SK-N-SH (cell line): ENCODE measurements around the gene OR8D4. TPM values are rescaled to one million over a fixed set of nuclear protein-coding genes. Genes with fewer than 3 reads are reported as not detected.

Experiments
- CTCF ChIA-PET: fragments of 300-600, 350-600 bp; formaldehyde crosslinking; extraction: SDS; loops from one replicate; lab custom pipeline; 2021; lab: Yijun Ruan, JAX
- POLR2A ChIA-PET: fragments of 350-600 bp; sonication (Branson Sonifier 250); formaldehyde crosslinking; extraction: SDS; loops from one replicate; lab custom pipeline; 2020; ENCODE audit warnings: antibody characterized with exemption, inconsistent platforms; lab: Yijun Ruan, JAX
- DNase-seq: peaks from one replicate; pipeline ENCODE4 v3.0.0; 2012
- H2AFZ ChIP-seq: fragments of 200-600 bp; sonication (generic); 2 replicates; pipeline ENCODE4 v1.8.1; 2016; ENCODE audit warnings: antibody characterized with exemption, mild to moderate bottlenecking, low read depth
- H3F3A ChIP-seq: fragments of 200-600 bp; sonication (generic); replicated peaks from 2 replicates; pipeline ENCODE3; 2016; ENCODE audit warnings: antibody characterized with exemption, mild to moderate bottlenecking; ENCODE audit not compliant: insufficient read depth
- H3K27ac ChIP-seq, 2 experiments: fragments of 200-500 bp in 1 of 2; fragments of 200-600 bp in 1 of 2; sonication (Bioruptor generic) in 1 of 2; sonication (generic), shearing (Covaris generic) in 1 of 2; 2 replicates each; pipeline versions ENCODE4 v1.5.1 to v1.6.1; 2014 to 2016; ENCODE audit warnings: low read depth in 2 of 2, inconsistent platforms in 1 of 2, low read length in 1 of 2, mild to moderate bottlenecking in 1 of 2, mixed read lengths in 1 of 2
- H3K27me3 ChIP-seq: fragments of 200-600 bp; sonication (generic), shearing (Covaris generic); 2 replicates; pipeline ENCODE4 v1.6.1; 2016; ENCODE audit warnings: mixed run types; ENCODE audit not compliant: insufficient read depth
- H3K36me3 ChIP-seq, 2 experiments: fragments of 200-500 bp in 1 of 2; fragments of 200-600 bp in 1 of 2; sonication (Bioruptor generic) in 1 of 2; sonication (generic) in 1 of 2; replicated peaks in 1 of 2; 2 replicates each; pipeline versions ENCODE3 to v1.5.1; 2014 to 2016; ENCODE audit warnings: low read length in 1 of 2, mild to moderate bottlenecking in 1 of 2; ENCODE audit not compliant: insufficient read depth in 2 of 2, control insufficient read depth in 1 of 2
- H3K4me1 ChIP-seq, 2 experiments: fragments of 200-500 bp in 1 of 2; fragments of 200-600 bp in 1 of 2; sonication (Bioruptor generic) in 1 of 2; sonication (generic), shearing (Covaris generic) in 1 of 2; 2 replicates each; pipeline versions ENCODE4 v1.5.1 to v1.6.1; 2014 to 2016; ENCODE audit warnings: low read depth in 1 of 2, low read length in 1 of 2, mixed run types in 1 of 2; ENCODE audit not compliant: insufficient read depth in 2 of 2, control insufficient read depth in 1 of 2
- H3K4me2 ChIP-seq: fragments of 200-600 bp; sonication (generic), shearing (Covaris generic); 2 replicates; pipeline ENCODE4 v1.6.1; 2017; ENCODE audit warnings: mixed run types
- H3K4me3 ChIP-seq, 2 experiments: fragments of 200-500 bp in 1 of 2; fragments of 200-600 bp in 1 of 2; sonication (Bioruptor generic) in 1 of 2; sonication (generic), shearing (Covaris generic) in 1 of 2; 2 replicates each; pipeline versions ENCODE4 v1.5.1 to v1.8.1; 2014 to 2016; ENCODE audit warnings: low read depth in 2 of 2, inconsistent platforms in 1 of 2, low read length in 1 of 2, mild to moderate bottlenecking in 1 of 2, mixed read lengths in 1 of 2, moderate library complexity in 1 of 2
- H3K79me2 ChIP-seq: fragments of 200-600 bp; sonication (generic); 2 replicates; pipeline ENCODE4 v1.8.1; 2017; ENCODE audit warnings: mild to moderate bottlenecking; ENCODE audit not compliant: insufficient read depth
- H3K9ac ChIP-seq: fragments of 200-600 bp; sonication (generic); 2 replicates; pipeline ENCODE4 v1.6.1; 2017; ENCODE audit warnings: mixed run types
- H3K9me2 ChIP-seq: fragments of 200-600 bp; sonication (generic); 2 replicates; pipeline ENCODE4 v1.6.1; 2017; ENCODE audit warnings: mixed run types
- H3K9me3 ChIP-seq: fragments of 200-600 bp; sonication (generic); 2 replicates; pipeline ENCODE4 v1.6.1; 2017; ENCODE audit warnings: mixed run types, mild to moderate bottlenecking, moderate library complexity
- H4K20me1 ChIP-seq: fragments of 200-600 bp; sonication (generic); 2 replicates; pipeline ENCODE4 v1.6.1; 2017; ENCODE audit warnings: mild to moderate bottlenecking, mixed run types; ENCODE audit not compliant: insufficient read depth
- CHD2 ChIP-seq: fragments of 150-350 bp; IDR thresholded peaks from 2 replicates; pipeline ENCODE4 v1.6.1; 2018; ENCODE audit warnings: low read length; ENCODE audit not compliant: partially characterized antibody
- EP300 ChIP-seq, 2 experiments: IDR thresholded peaks; 2 replicates each; pipeline versions ENCODE4 v1.4.0 to v1.6.1; 2012; ENCODE audit warnings: borderline replicate concordance in 1 of 2, low read depth in 1 of 2, low read length in 1 of 2
- EZH2phosphoT487 ChIP-seq: fragments of 200-600 bp; sonication (generic); IDR thresholded peaks from 2 replicates; pipeline ENCODE4 v1.6.1; 2017; ENCODE audit warnings: low read depth, mixed run types, mild to moderate bottlenecking, antibody characterized with exemption, moderate library complexity, borderline replicate concordance
- FOSL2 ChIP-seq: IDR thresholded peaks from 2 replicates; pipeline ENCODE4 v1.4.0; 2012; ENCODE audit warnings: low read depth, mild to moderate bottlenecking, moderate library complexity, borderline replicate concordance
- FOXM1 ChIP-seq: IDR thresholded peaks from 2 replicates; pipeline ENCODE4 v1.4.0; 2012; ENCODE audit warnings: low read depth, mild to moderate bottlenecking
- GABPA ChIP-seq: IDR thresholded peaks from 2 replicates; pipeline ENCODE4 v1.4.0; 2012; ENCODE audit warnings: low read depth, mild to moderate bottlenecking
- JUND ChIP-seq: IDR thresholded peaks from 2 replicates; pipeline ENCODE4 v1.4.0; 2012
- MXI1 ChIP-seq: IDR thresholded peaks from 2 replicates; pipeline ENCODE4 v1.6.1; 2012; ENCODE audit warnings: mild to moderate bottlenecking, low read depth, low read length, improper control_type of control experiment
- RFX5 ChIP-seq: IDR thresholded peaks from 2 replicates; pipeline ENCODE4 v1.6.1; 2012; ENCODE audit warnings: mild to moderate bottlenecking, improper control_type of control experiment, low read length
- RXRA ChIP-seq: IDR thresholded peaks from 2 replicates; pipeline ENCODE4 v1.4.0; 2012; ENCODE audit warnings: low read depth, mild to moderate bottlenecking, borderline replicate concordance
- SIN3A ChIP-seq: IDR thresholded peaks from 2 replicates; pipeline ENCODE4 v1.6.1; 2012; ENCODE audit warnings: low read depth, mild to moderate bottlenecking, low read length, moderate library complexity, borderline replicate concordance
- TCF12 ChIP-seq: IDR thresholded peaks from 2 replicates; pipeline ENCODE4 v1.4.0; 2012
- TEAD4 ChIP-seq: IDR thresholded peaks from 2 replicates; pipeline ENCODE4 v1.4.0; 2012; ENCODE audit warnings: mild to moderate bottlenecking, borderline replicate concordance; ENCODE audit not compliant: insufficient read depth
- USF1 ChIP-seq: IDR thresholded peaks from 2 replicates; pipeline ENCODE4 v1.4.0; 2012; ENCODE audit warnings: low read depth, borderline replicate concordance
- USF2 ChIP-seq: fragments of 150-350 bp; IDR thresholded peaks from 2 replicates; pipeline ENCODE4 v1.6.1; 2017; ENCODE audit warnings: antibody characterized with exemption, low read length, low read depth, borderline replicate concordance
- YY1 ChIP-seq: IDR thresholded peaks from 2 replicates; pipeline ENCODE4 v1.4.0; 2012; ENCODE audit warnings: low read depth, mild to moderate bottlenecking
- WGBS: methylation state at CpG from one replicate; pipeline ENCODE4 v1.1.6; 2017; ENCODE audit warnings: low lambda C conversion rate; 5-methylcytosine and 5-hydroxymethylcytosine counted together
- polyA plus RNA-seq, 3 experiments: library from polyadenylated mRNA; depleted of rRNA; stranded (reverse); fragments of >200 nt; gene quantifications; 2 replicates each; pipeline ENCODE4 v1.2.3, GENCODE V29; 2012
- TF ChIP-seq, protein P1 (sequence below): fragments of 200-600 bp; sonication (generic); IDR thresholded peaks from 2 replicates; pipeline ENCODE4 v1.6.1; 2017; ENCODE audit warnings: antibody characterized with exemption, mild to moderate bottlenecking, moderate library complexity
- TF ChIP-seq, protein P2 (sequence below): IDR thresholded peaks from 2 replicates; pipeline ENCODE4 v1.4.0; 2012; ENCODE audit warnings: low read depth, borderline replicate concordance
- TF ChIP-seq, protein P3 (sequence below): IDR thresholded peaks from 2 replicates; pipeline ENCODE4; 2012

OR8D4 gene
- polyA plus RNA-seq, 1 of the 3 experiments (the other 2 are of a cell fraction) = not detected

GRCh38 chr11:123903932-123904331 lies 2.0 kb downstream of the OR8D4 start:
- no peak for DNase-seq
- no peaks in the 10 kb centered on the region for H3K79me2 ChIP-seq
- no peak overlapping the region for H3K27ac ChIP-seq
- no peak for TF ChIP-seq SIN3A
- no peak for TF ChIP-seq CHD2
- no peak for TF ChIP-seq FOSL2
- no peak for TF ChIP-seq RXRA
- TF ChIP-seq, protein P1, sequence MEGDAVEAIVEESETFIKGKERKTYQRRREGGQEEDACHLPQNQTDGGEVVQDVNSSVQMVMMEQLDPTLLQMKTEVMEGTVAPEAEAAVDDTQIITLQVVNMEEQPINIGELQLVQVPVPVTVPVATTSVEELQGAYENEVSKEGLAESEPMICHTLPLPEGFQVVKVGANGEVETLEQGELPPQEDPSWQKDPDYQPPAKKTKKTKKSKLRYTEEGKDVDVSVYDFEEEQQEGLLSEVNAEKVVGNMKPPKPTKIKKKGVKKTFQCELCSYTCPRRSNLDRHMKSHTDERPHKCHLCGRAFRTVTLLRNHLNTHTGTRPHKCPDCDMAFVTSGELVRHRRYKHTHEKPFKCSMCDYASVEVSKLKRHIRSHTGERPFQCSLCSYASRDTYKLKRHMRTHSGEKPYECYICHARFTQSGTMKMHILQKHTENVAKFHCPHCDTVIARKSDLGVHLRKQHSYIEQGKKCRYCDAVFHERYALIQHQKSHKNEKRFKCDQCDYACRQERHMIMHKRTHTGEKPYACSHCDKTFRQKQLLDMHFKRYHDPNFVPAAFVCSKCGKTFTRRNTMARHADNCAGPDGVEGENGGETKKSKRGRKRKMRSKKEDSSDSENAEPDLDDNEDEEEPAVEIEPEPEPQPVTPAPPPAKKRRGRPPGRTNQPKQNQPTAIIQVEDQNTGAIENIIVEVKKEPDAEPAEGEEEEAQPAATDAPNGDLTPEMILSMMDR = no peak
- TF ChIP-seq FOXM1 = no peak
- no peak for TF ChIP-seq GABPA
- TF ChIP-seq JUND = no peak
- TF ChIP-seq YY1 = no peak
- no peak for TF ChIP-seq USF2
- no peak for TF ChIP-seq USF1
- TF ChIP-seq, protein P2, sequence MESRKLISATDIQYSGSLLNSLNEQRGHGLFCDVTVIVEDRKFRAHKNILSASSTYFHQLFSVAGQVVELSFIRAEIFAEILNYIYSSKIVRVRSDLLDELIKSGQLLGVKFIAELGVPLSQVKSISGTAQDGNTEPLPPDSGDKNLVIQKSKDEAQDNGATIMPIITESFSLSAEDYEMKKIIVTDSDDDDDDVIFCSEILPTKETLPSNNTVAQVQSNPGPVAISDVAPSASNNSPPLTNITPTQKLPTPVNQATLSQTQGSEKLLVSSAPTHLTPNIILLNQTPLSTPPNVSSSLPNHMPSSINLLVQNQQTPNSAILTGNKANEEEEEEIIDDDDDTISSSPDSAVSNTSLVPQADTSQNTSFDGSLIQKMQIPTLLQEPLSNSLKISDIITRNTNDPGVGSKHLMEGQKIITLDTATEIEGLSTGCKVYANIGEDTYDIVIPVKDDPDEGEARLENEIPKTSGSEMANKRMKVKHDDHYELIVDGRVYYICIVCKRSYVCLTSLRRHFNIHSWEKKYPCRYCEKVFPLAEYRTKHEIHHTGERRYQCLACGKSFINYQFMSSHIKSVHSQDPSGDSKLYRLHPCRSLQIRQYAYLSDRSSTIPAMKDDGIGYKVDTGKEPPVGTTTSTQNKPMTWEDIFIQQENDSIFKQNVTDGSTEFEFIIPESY = no peak
- no peak for TF ChIP-seq EZH2phosphoT487
- no peak for TF ChIP-seq MXI1
- TF ChIP-seq TCF12 = no peak
- no peak for TF ChIP-seq EP300 (IDR thresholded peaks at IDR 0.05; ENCODE audit: borderline replicate concordance in 1 of 2, low read depth in 1 of 2, low read length in 1 of 2)
- no peak for TF ChIP-seq RFX5
- TF ChIP-seq, protein P3, sequence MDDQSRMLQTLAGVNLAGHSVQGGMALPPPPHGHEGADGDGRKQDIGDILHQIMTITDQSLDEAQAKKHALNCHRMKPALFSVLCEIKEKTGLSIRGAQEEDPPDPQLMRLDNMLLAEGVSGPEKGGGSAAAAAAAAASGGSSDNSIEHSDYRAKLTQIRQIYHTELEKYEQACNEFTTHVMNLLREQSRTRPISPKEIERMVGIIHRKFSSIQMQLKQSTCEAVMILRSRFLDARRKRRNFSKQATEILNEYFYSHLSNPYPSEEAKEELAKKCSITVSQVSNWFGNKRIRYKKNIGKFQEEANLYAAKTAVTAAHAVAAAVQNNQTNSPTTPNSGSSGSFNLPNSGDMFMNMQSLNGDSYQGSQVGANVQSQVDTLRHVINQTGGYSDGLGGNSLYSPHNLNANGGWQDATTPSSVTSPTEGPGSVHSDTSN = no peak
- TF ChIP-seq TEAD4 = no peak
- no peaks in the 10 kb centered on the region for H3K36me3 ChIP-seq
- ChIA-PET CTCF (no interaction called here), POLR2A (no interaction called here)
- WGBS = 23% methylated on average over 2 of the region's 2 CpGs
- H3K9ac ChIP-seq = no peak overlapping the region
- no peaks in the 10 kb centered on the region for H3K4me1 ChIP-seq
- no peak overlapping the region for H2AFZ ChIP-seq
- H4K20me1 ChIP-seq = no peaks in the 10 kb centered on the region
- no peak overlapping the region for H3K4me2 ChIP-seq
- H3K27me3 ChIP-seq = no peaks in the 10 kb centered on the region
- no peaks in the 10 kb centered on the region for H3F3A ChIP-seq
- no peaks in the 10 kb centered on the region for H3K9me2 ChIP-seq
- no peaks in the 10 kb centered on the region for H3K9me3 ChIP-seq
- H3K4me3 ChIP-seq = no peak overlapping the region
